SK-N-SH treated with all-trans-retinoic acid at 6 μM for 48 hours (cell line): ENCODE results near the gene ADORA1.

Experiments
- ARNTL ChIP-seq: fragments of 450-650 bp; formaldehyde crosslinking; IDR thresholded peaks from 2 replicates; pipeline ENCODE4 v1.5.0; 2020; ENCODE audit warnings: low read depth, mild to moderate bottlenecking, moderate library complexity, borderline replicate concordance
- CREB5 ChIP-seq: fragments of 250-450 bp; sonication (Bioruptor Pico); IDR thresholded peaks from 2 replicates; pipeline ENCODE4 v1.5.1; 2020; ENCODE audit warnings: low read depth, mild to moderate bottlenecking, moderate library complexity
- ISL1 ChIP-seq: fragments of 250-450 bp; sonication (Bioruptor Pico); IDR thresholded peaks from 2 replicates; pipeline ENCODE4 v2.1.2; 2022; ENCODE audit warnings: mild to moderate bottlenecking, moderate library complexity
- RARB ChIP-seq: fragments of 250-450 bp; sonication (Bioruptor Pico); IDR thresholded peaks from 2 replicates; pipeline ENCODE4 v1.8.0; 2021; ENCODE audit warnings: mild to moderate bottlenecking, moderate library complexity
- ZC3H10 ChIP-seq: fragments of 250-450 bp; sonication (Bioruptor Pico); IDR thresholded peaks from 2 replicates; pipeline ENCODE4 v1.5.1; 2021; ENCODE audit warnings: mild to moderate bottlenecking, moderate library complexity
- ZFP30 ChIP-seq: fragments of 450-650 bp; formaldehyde crosslinking; IDR thresholded peaks from 2 replicates; pipeline ENCODE4 v1.5.0; 2022; ENCODE audit warnings: mild to moderate bottlenecking, moderate library complexity

GRCh38 chr1:203146042-203146369 lies 18.5 kb downstream of the ADORA1 start:
- TF ChIP-seq ZFP30 (CRISPR knock-in tag) (no peak), ISL1 (CRISPR knock-in tag) (no peak), ARNTL (CRISPR knock-in tag) (no peak), ZC3H10 (CRISPR knock-in tag) (no peak), CREB5 (CRISPR knock-in tag) (no peak), RARB (CRISPR knock-in tag) (no peak)
